Testis (tissue), 3 donors: ENCODE results near the gene DUSP28. TPM values are rescaled to one million over a fixed set of nuclear protein-coding genes. Genes with fewer than 3 reads are reported as not detected.
A peak's percentile ranks its signal among the peaks of the same experiment; 100 is the strongest.

Experiments used
- DNase-seq: peaks from one replicate; pipeline ENCODE4 v3.0.0-alpha.2; 2019
- H3K27ac ChIP-seq, 2 donors: fragments of 200-600 bp; sonication (generic); one replicate each; pipeline ENCODE4 v1.5.1; 2019
- H3K27me3 ChIP-seq: fragments of 200-600 bp; sonication (generic); one replicate; pipeline ENCODE4 v1.5.1; 2019
- H3K36me3 ChIP-seq: fragments of 200-600 bp; sonication (generic); one replicate; pipeline ENCODE4 v1.5.1; 2017; ENCODE audit warnings: low read depth; ENCODE audit errors: missing control alignments
- H3K4me1 ChIP-seq: fragments of 200-600 bp; sonication (generic); one replicate; pipeline ENCODE4 v1.5.1; 2019
- H3K4me3 ChIP-seq, 2 donors: fragments of 200-600 bp; sonication (generic); one replicate each; pipeline ENCODE4 v1.5.1; 2017 to 2019
- H3K9me3 ChIP-seq: fragments of 200-600 bp; sonication (generic); one replicate; pipeline ENCODE4 v1.5.1; 2017
- CTCF ChIP-seq, 3 experiments: fragments of 450-650 bp in 2 of 3; fragments of 200-600 bp in 1 of 3; sonication (generic) in 1 of 3; IDR thresholded peaks; one replicate each; pipeline ENCODE4 v1.5.1; 2016 to 2019; ENCODE audit warnings: antibody characterized with exemption in 3 of 3, mild to moderate bottlenecking in 2 of 3, moderate library complexity in 1 of 3
- POLR2A ChIP-seq: fragments of 450-650 bp; IDR thresholded peaks from one replicate; pipeline ENCODE4 v1.6.1; 2017; ENCODE audit warnings: antibody characterized with exemption, mild to moderate bottlenecking, moderate library complexity
- WGBS, 2 donors: methylation state at CpG; one replicate each; pipeline ENCODE4 v1.1.5; 2018; 5-methylcytosine and 5-hydroxymethylcytosine counted together
- intact Hi-C: fragments of 100-400 bp; cut with DNase I; formaldehyde crosslinking; loops from one replicate; pipeline ENCODE4 v1.15.1; 2023; ENCODE audit warnings: low total_unique reads
- polyA plus RNA-seq: library from polyadenylated mRNA; stranded (reverse); fragments of 350-450 nt; fragmentation: Illumina TruSeq; extraction: RNeasy Lipid Tissue Mini Kit (QIAGEN cat#74804); gene quantifications from one replicate; pipeline ENCODE4 v1.2.3, GENCODE V29; 2014; ENCODE audit warnings: low read depth, low replicate concordance; ENCODE audit not compliant: insufficient read depth
- total RNA-seq, 2 donors: library from RNA; depleted of rRNA; stranded (reverse); fragments of >200 nt; gene quantifications; one replicate each; pipeline ENCODE4 v1.2.3, GENCODE V29; 2016

The DUSP28 gene
- total and polyA plus RNA-seq, 3 donors from 2014 or later, result 19.3 to 37.6 (median 24.7) TPM

- Histone ChIP-seq H3K9me3 (no peaks in the 10 kb centered on the region), H3K27me3 (no peaks in the 10 kb centered on the region), H3K27ac (no peak overlapping the region), H3K4me3 (no peak overlapping the region), H3K4me1 (peaks cover 19% of the 10 kb centered on the region), H3K36me3 (no peaks in the 10 kb centered on the region)
- WGBS, 2 donors, result 83 to 86% methylated on average over 3 of the region's 3 CpGs
- intact Hi-C loops, result no loop called here
- DNase-seq, result no peak
- no peak for TF ChIP-seq POLR2A
- TF ChIP-seq CTCF (IDR thresholded peaks at IDR 0.05), result no peak
These were observed 22.6 kb downstream of the DUSP28 start for GRCh38 chr2:240582781-240583180.

DNA sequence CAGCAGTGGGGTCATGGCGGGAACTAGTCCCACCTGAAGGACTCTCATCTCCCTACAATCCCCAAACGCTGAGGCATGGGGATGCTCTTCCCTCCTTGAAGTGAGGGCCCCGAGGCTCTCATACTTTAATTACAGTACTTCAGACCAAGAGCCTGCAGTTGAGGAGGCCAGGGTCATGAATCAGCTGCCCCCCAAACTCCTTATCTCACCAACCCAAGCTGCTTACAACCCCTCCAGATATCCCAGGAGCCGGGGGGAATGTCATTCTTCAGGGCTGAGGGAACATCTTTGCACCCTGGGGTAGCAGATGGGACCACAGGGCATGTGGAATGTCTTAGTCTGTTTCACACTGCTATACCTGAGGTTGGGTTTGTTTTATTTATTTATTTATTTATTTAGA lies 23.6 kb downstream of the DUSP28 start:
- H3K27ac ChIP-seq, result no peak overlapping the region

DNA sequence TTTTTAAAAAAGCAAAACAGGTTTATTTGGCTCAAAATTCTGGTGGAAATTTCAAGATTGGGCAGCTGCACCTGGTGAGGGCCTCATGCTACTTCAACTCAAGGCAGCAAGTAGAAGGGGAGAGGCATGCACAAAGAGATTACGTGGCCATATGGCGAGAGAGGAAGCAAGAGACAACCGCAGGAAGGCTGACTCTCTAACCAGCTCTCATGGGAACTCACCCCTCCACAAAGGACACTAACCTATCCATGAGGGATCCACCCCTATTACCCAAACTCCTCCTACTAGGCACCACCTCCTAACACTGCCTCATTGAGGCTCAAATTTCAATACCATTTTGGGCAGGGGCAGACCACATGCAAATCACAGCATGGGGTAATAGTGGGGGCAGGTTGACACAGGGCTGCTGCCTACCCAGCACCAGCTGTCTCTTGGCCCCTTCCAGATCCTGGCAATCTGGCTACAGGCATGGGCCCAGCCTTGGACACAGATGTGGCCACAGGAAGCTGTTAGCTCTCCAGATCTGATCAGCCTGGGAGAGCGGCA lies 24.4 kb downstream of the DUSP28 start:
- no peak for TF ChIP-seq POLR2A
- no peak for TF ChIP-seq CTCF (IDR thresholded peaks at IDR 0.05)
- Histone ChIP-seq H3K4me3 (no peak overlapping the region), H3K27me3 (no peaks in the 10 kb centered on the region), H3K4me1 (peaks cover 26% of the 10 kb centered on the region), H3K36me3 (no peaks in the 10 kb centered on the region), H3K27ac (no peak overlapping the region), H3K9me3 (no peaks in the 10 kb centered on the region)
- intact Hi-C loops, result no loop called here
- DNase-seq, result no peak
- 71 to 77% methylated on average over 4 of the region's 4 CpGs for WGBS, 2 donors

More for the DNA sequence above, 23.6 kb downstream of the DUSP28 start:
- no peak for DNase-seq
- 80 to 90% methylated on average over 4 of the region's 4 CpGs for WGBS, 2 donors
- TF ChIP-seq CTCF (IDR thresholded peaks at IDR 0.05), result no peak
- intact Hi-C loops, result no loop called here
- H3K4me3 ChIP-seq, result no peak overlapping the region
- H3K36me3 ChIP-seq, result no peaks in the 10 kb centered on the region
- no peaks in the 10 kb centered on the region for H3K27me3 ChIP-seq
- H3K4me1 ChIP-seq, result peaks cover 26% of the 10 kb centered on the region
- H3K9me3 ChIP-seq, result no peaks in the 10 kb centered on the region

GRCh38 chr2:240585101-240585500 lies 24.9 kb downstream of the DUSP28 start:
- WGBS, 2 donors, result 35 to 52% methylated on average over 5 to 6 of the region's 6 CpGs
- H3K27me3 ChIP-seq, result no peaks in the 10 kb centered on the region
- H3K4me3 ChIP-seq, result peak overlapping the region in 1 of 2 donors; percentile 88
- no peak for DNase-seq
- H3K36me3 ChIP-seq, result no peaks in the 10 kb centered on the region
- intact Hi-C loops, result no loop called here
- TF ChIP-seq POLR2A (no peak), CTCF (IDR thresholded peaks at IDR 0.05) (no peak)
- H3K9me3 ChIP-seq, result no peaks in the 10 kb centered on the region
- H3K27ac ChIP-seq, result no peak overlapping the region
- H3K4me1 ChIP-seq, result peaks cover 26% of the 10 kb centered on the region

- H3K36me3 ChIP-seq, result no peaks in the 10 kb centered on the region
- H3K27me3 ChIP-seq, result no peaks in the 10 kb centered on the region
- H3K27ac ChIP-seq, result peak overlapping the region; percentile 91 to 95
- H3K4me3 ChIP-seq, result peak overlapping the region; percentile 85 to 88
- no peak for DNase-seq
- 1% methylated on average over 20 of the region's 20 CpGs for WGBS, 2 donors
- no peaks in the 10 kb centered on the region for H3K9me3 ChIP-seq
- no peak for TF ChIP-seq POLR2A
- TF ChIP-seq CTCF (IDR thresholded peaks at IDR 0.05), result no peak
- peaks cover 26% of the 10 kb centered on the region for H3K4me1 ChIP-seq
- intact Hi-C loops, result no loop called here
These were observed 25.6 kb downstream of the DUSP28 start for GRCh38 chr2:240585681-240586197.
